Measurements from ENCODE around the gene AUNIP. TPM values are rescaled to one million over a fixed set of nuclear protein-coding genes. Genes with fewer than 3 reads are reported as not detected.

AUNIP gene
- total and polyA plus RNA-seq, 3 donors from 2014 or later = 14.1 to 28.5 (median 22.5) TPM

DNA sequence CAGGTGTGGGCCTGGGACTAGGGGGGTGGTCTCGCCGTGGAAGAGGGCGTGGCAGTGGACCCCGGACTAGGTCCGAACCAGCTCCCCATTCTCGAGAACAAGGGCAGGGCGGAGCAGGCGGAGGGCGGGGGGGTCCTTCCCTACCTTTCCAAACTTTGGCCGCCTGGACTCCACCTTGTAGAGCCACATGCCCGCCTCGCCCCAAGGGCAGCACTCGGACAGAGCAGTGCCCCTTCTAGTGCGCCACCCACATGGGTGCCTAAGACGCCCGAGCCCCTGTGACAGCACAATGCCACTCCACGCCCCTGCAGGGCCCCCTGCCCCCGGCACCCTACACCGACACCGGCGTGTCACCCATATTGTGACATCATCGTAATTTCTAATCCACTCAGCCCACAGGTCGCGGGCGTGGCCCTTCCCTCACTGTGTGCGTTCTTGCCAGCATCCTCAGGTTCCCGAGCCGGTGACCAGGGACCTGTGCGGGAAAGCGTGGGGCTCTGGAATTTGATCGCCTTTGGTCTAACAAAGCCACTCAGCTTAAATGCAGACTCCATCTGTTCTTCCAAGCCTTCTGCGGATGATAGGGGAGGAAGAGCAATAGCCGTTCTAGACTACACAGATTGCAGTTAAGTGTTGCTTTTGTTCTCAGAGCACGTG lies 47.5 kb upstream of the AUNIP start:
- Histone ChIP-seq H3K4me3 (peak overlapping the region; percentile 82 to 83), H3K27me3 (no peaks in the 10 kb centered on the region), H3K36me3 (ENCODE audit: low read depth, missing control alignments) (no peaks in the 10 kb centered on the region), H3K4me1 (peaks cover 10% of the 10 kb centered on the region), H3K27ac (peak overlapping the region; percentile 48 to 91), H3K9me3 (no peaks in the 10 kb centered on the region)
- DNase-seq = peak; percentile 52
- 1 to 11% methylated on average over 17 to 33 of the region's 34 CpGs for WGBS, 2 donors
- no peak for TF ChIP-seq POLR2A (IDR thresholded peaks at IDR 0.05)
- no peak for TF ChIP-seq CTCF (IDR thresholded peaks at IDR 0.05)
- intact Hi-C loops (cut with DNase I; ENCODE audit: low total_unique reads) = no loop called here

DNA sequence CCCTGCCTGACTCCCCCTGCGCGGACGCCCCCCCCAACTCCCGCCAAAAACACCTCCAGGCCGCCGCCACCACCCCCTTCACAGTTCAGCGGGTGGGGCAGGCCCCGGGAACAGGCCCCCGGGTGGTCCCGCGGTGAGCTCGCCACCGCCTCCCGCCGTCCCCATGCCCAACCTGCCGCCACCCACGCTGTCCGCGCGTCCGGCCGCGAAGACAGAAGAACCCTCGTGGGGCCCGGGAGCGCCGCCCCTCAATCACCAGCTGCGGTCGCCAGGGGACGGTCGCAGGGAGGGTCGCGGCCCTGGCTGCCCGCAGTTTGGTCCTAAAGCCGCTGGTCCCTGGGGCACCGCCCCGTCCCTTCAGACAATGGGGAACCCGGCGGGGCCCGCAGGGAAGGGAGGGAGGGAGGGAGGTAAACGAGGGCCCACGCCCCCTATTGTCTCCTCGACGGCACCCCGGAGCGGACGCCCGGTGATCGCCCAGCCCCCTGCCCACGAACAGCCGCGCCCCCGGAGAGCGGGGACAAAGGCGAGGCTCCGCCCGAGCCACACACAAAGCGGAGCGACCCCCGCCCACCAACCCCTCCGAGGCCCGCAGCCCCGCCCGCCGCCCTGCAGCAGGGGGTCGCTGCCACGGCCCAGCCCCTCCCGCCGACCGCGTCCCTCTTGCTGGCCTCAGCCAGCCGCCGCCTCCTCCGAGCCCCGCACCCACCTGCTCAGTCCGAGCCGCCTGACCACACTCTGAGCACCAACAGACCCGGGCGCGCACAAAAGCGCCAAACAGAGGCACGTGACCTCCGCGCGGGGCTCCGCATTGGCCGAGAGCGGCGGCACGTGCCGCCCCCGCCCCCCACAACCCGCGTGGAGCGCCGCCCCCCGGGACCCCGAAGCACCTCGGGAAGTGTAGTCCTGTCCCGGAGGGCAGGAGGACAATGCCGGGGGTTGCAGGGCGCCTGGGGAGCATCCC lies 46.7 kb upstream of the AUNIP start, which contains the start of gene STMN1:
TSS of gene STMN1 (minus strand) at position 740 of the 964 bp plus-strand sequence. CDS start 1,743 bp downstream, outside the sequence.
- no peaks in the 10 kb centered on the region for H3K36me3 ChIP-seq (ENCODE audit: low read depth, missing control alignments)
- H3K27ac ChIP-seq = peak within 1 kb of the TSS; percentile 48 to 91
- no peaks in the 10 kb centered on the region for H3K9me3 ChIP-seq
- intact Hi-C loops (cut with DNase I; ENCODE audit: low total_unique reads) = no loop called here
- peak within 1 kb of the TSS; percentile 82 to 83 for H3K4me3 ChIP-seq
- TF ChIP-seq POLR2A (IDR thresholded peaks at IDR 0.05) = peak; percentile 85
- no peak for TF ChIP-seq CTCF (IDR thresholded peaks at IDR 0.05)
- DNase-seq = peak; percentile 96
- peaks cover 10% of the 10 kb centered on the region for H3K4me1 ChIP-seq
- 0% methylated on average over 10 to 73 of the region's 102 CpGs for WGBS, 2 donors
- no peaks in the 10 kb centered on the region for H3K27me3 ChIP-seq

DNA sequence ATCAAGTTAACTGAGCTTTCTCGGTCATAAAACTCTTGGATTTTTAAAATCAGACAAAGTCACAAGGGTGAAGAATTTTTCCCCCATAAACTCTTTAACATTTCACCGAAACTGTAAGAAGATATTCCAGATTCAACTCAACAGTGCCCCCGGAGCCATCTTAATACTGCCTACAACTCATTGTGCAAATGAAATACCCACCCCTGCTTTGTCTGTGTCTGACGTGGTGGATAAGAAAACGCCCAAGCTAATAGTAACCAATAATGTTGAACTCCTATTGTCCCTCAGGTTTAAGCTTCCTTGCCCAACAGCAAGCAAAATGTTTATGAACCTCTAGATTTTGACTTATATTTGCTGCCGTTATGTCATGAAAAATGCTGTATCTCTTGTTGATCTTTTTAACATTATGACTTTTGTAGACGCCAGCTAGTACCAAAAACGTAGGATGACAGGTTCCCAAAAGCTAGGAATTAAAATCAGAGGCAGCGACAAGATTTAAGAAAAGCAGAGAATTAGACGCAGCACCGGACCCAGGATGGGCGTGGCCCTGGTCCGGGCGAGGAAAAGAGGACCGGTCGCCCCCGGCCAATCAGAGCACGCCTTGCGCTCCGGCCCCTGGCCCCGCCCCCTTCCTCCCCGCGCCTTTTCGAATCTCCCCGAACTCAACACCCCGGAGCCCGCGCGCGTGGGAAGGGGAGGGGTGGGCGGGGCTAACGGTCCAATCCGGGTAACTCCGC lies 45.9 kb upstream of the AUNIP start:
- Histone ChIP-seq H3K27me3 (no peaks in the 10 kb centered on the region), H3K9me3 (no peaks in the 10 kb centered on the region), H3K36me3 (ENCODE audit: low read depth, missing control alignments) (no peaks in the 10 kb centered on the region), H3K4me1 (peaks cover 14% of the 10 kb centered on the region), H3K27ac (peak overlapping the region; percentile 48 to 91), H3K4me3 (peak overlapping the region; percentile 82 to 83)
- TF ChIP-seq CTCF (IDR thresholded peaks at IDR 0.05) = no peak
- no peak for TF ChIP-seq POLR2A (IDR thresholded peaks at IDR 0.05)
- 1 to 3% methylated on average over 16 to 34 of the region's 34 CpGs for WGBS, 2 donors
- intact Hi-C loops (cut with DNase I; ENCODE audit: low total_unique reads) = no loop called here
- DNase-seq = peak; percentile 98

- Histone ChIP-seq H3K4me1 (peaks cover 21% of the 10 kb centered on the region), H3K27me3 (no peaks in the 10 kb centered on the region), H3K9me3 (no peaks in the 10 kb centered on the region), H3K4me3 (no peak overlapping the region), H3K27ac (no peak overlapping the region), H3K36me3 (ENCODE audit: low read depth, missing control alignments) (no peaks in the 10 kb centered on the region)
- 58 to 70% methylated on average over 3 of the region's 3 CpGs for WGBS, 2 donors
- TF ChIP-seq POLR2A (IDR thresholded peaks at IDR 0.05) = no peak
- no peak for TF ChIP-seq CTCF (IDR thresholded peaks at IDR 0.05)
- intact Hi-C loops (cut with DNase I; ENCODE audit: low total_unique reads) = no loop called here
- DNase-seq = no peak
These were observed 44.7 kb upstream of the AUNIP start for GRCh38 chr1:25903986-25904385.
